Astrocyte (in vitro differentiated cells and primary cell): ENCODE measurements around the gene PCYT1A. TPM values are rescaled to one million over a fixed set of nuclear protein-coding genes. Genes with fewer than 3 reads are reported as not detected.

Experiments used
- DNase-seq: peaks from one replicate; pipeline ENCODE4 v3.0.0-alpha.2; 2010; ENCODE audit warnings: low read depth
- FAIRE-seq: peaks from 2 replicates; lab custom pipeline; 2011; peaks lifted over from hg19 to GRCh38; lab: Jason Lieb, UNC
- H2AFZ ChIP-seq: 2 replicates; pipeline ENCODE4 v1.6.0; 2012; ENCODE audit warnings: low read depth, low read length, inconsistent platforms
- H3K27ac ChIP-seq: 2 replicates; pipeline ENCODE4 v1.5.1; 2011; ENCODE audit warnings: low read depth, low read length, inconsistent platforms
- H3K27me3 ChIP-seq: 2 replicates; pipeline ENCODE4 v1.6.0; 2011; ENCODE audit warnings: low read length, inconsistent platforms; ENCODE audit not compliant: insufficient read depth
- H3K36me3 ChIP-seq: 2 replicates; pipeline ENCODE4 v1.5.1; 2011; ENCODE audit warnings: low read length, inconsistent platforms; ENCODE audit not compliant: insufficient read depth
- H3K4me1 ChIP-seq: 2 replicates; pipeline ENCODE4 v1.5.1; 2011; ENCODE audit warnings: low read length, inconsistent platforms; ENCODE audit not compliant: insufficient read depth
- H3K4me2 ChIP-seq: 2 replicates; pipeline ENCODE4 v1.6.0; 2012; ENCODE audit warnings: low read length, inconsistent platforms
- H3K4me3 ChIP-seq: 2 replicates; pipeline ENCODE4 v1.5.1; 2011; ENCODE audit warnings: low read depth, mild to moderate bottlenecking, low read length, inconsistent platforms; ENCODE audit not compliant: insufficient read depth
- H3K79me2 ChIP-seq: 2 replicates; pipeline ENCODE4 v1.6.0; 2012; ENCODE audit warnings: mild to moderate bottlenecking, low read length, inconsistent platforms; ENCODE audit not compliant: insufficient read depth
- H3K9ac ChIP-seq: 2 replicates; pipeline ENCODE4 v1.6.0; 2012; ENCODE audit warnings: mild to moderate bottlenecking, low read length, inconsistent platforms
- H3K9me3 ChIP-seq: 2 replicates; pipeline ENCODE4 v1.5.1; 2012; ENCODE audit warnings: low read depth, mild to moderate bottlenecking, low read length, inconsistent platforms; ENCODE audit not compliant: insufficient read depth
- H4K20me1 ChIP-seq: 2 replicates; pipeline ENCODE4 v1.6.0; 2012; ENCODE audit warnings: low read length, inconsistent platforms; ENCODE audit not compliant: insufficient read depth
- H3K27ac Mint-ChIP-seq: one replicate; pipeline ENCODE4 v1.8.0; 2021; ENCODE audit warnings: mild to moderate bottlenecking, mixed read lengths; ENCODE audit not compliant: unreplicated experiment
- H3K27me3 Mint-ChIP-seq: one replicate; pipeline ENCODE4 v1.8.0; 2021; ENCODE audit warnings: low read depth, mixed read lengths; ENCODE audit not compliant: unreplicated experiment
- H3K36me3 Mint-ChIP-seq: one replicate; pipeline ENCODE4 v1.8.0; 2021; ENCODE audit warnings: low read depth, mixed read lengths; ENCODE audit not compliant: unreplicated experiment
- H3K4me1 Mint-ChIP-seq: one replicate; pipeline ENCODE4 v1.8.0; 2021; ENCODE audit warnings: low read depth, mixed read lengths; ENCODE audit not compliant: unreplicated experiment
- H3K4me3 Mint-ChIP-seq: one replicate; pipeline ENCODE4 v1.8.0; 2021; ENCODE audit warnings: mild to moderate bottlenecking, moderate library complexity, mixed read lengths; ENCODE audit not compliant: unreplicated experiment
- H3K9me3 Mint-ChIP-seq: one replicate; pipeline ENCODE4 v1.8.0; 2021; ENCODE audit warnings: mild to moderate bottlenecking, mixed read lengths; ENCODE audit not compliant: unreplicated experiment
- CTCF ChIP-seq: IDR thresholded peaks from 2 replicates; pipeline ENCODE4 v1.5.1; 2011; ENCODE audit warnings: low read depth, mild to moderate bottlenecking, inconsistent platforms, low read length, moderate library complexity; ENCODE audit not compliant: insufficient read depth
- EZH2 ChIP-seq: IDR thresholded peaks from 2 replicates; pipeline ENCODE4 v1.6.1; 2012; ENCODE audit warnings: mild to moderate bottlenecking, low read length, inconsistent platforms; ENCODE audit not compliant: insufficient read depth
- total RNA-seq: library from RNA; stranded (reverse); gene quantifications from 2 replicates; pipeline ENCODE4 v1.2.1, GENCODE V29; 2021

The PCYT1A gene
- total RNA-seq, 1 donor from 2014 or later, result 92.6 TPM

GRCh38 chr3:196236223-196236622 lies 51.3 kb downstream of the PCYT1A start:
- no peak for DNase-seq

GRCh38 chr3:196235452-196236122 lies 51.9 kb downstream of the PCYT1A start:
- TF ChIP-seq EZH2 (no peak), CTCF (no peak)
- H3K36me3 Mint-ChIP-seq, result peaks cover 24% of the 10 kb centered on the region
- DNase-seq (no peak), FAIRE-seq (no peak)
- no peaks in the 10 kb centered on the region for H3K9me3 Mint-ChIP-seq
- no peak overlapping the region for H3K27ac Mint-ChIP-seq
- no peaks in the 10 kb centered on the region for H3K79me2 ChIP-seq
- H3K27me3 Mint-ChIP-seq, result no peaks in the 10 kb centered on the region
- H3K9me3 ChIP-seq, result no peaks in the 10 kb centered on the region
- no peaks in the 10 kb centered on the region for H3K27me3 ChIP-seq
- H2AFZ ChIP-seq, result no peak overlapping the region
- H3K4me2 ChIP-seq, result no peak overlapping the region
- no peak overlapping the region for H3K4me3 ChIP-seq
- no peak overlapping the region for H3K9ac ChIP-seq
- peaks cover 11% of the 10 kb centered on the region for H3K4me1 Mint-ChIP-seq
- no peaks in the 10 kb centered on the region for H3K4me1 ChIP-seq
- no peak overlapping the region for H3K4me3 Mint-ChIP-seq
- H4K20me1 ChIP-seq, result peaks cover 10% of the 10 kb centered on the region
- H3K27ac ChIP-seq, result no peak overlapping the region
- peaks cover 20% of the 10 kb centered on the region for H3K36me3 ChIP-seq

More at GRCh38 chr3:196236223-196236622, 51.3 kb downstream of the PCYT1A start:
- no peak overlapping the region for H3K4me2 ChIP-seq
- no peak overlapping the region for H3K4me3 ChIP-seq
- no peak for TF ChIP-seq CTCF
- no peak for TF ChIP-seq EZH2
- no peak overlapping the region for H2AFZ ChIP-seq
- no peaks in the 10 kb centered on the region for H3K27me3 ChIP-seq
- Mint-ChIP-seq H3K27ac (no peak overlapping the region), H3K9me3 (no peaks in the 10 kb centered on the region), H3K27me3 (no peaks in the 10 kb centered on the region), H3K36me3 (peaks cover 24% of the 10 kb centered on the region), H3K4me1 (peaks cover 11% of the 10 kb centered on the region), H3K4me3 (no peak overlapping the region)
- H3K36me3 ChIP-seq, result peaks cover 20% of the 10 kb centered on the region
- H3K4me1 ChIP-seq, result no peaks in the 10 kb centered on the region
- H3K27ac ChIP-seq, result no peak overlapping the region
- no peaks in the 10 kb centered on the region for H3K79me2 ChIP-seq
- H4K20me1 ChIP-seq, result peaks cover 10% of the 10 kb centered on the region
- H3K9ac ChIP-seq, result no peak overlapping the region
- no peaks in the 10 kb centered on the region for H3K9me3 ChIP-seq
- FAIRE-seq, result no peak

- FAIRE-seq, result no peak
- Histone ChIP-seq H3K4me2 (no peak overlapping the region), H3K4me1 (no peaks in the 10 kb centered on the region), H3K27ac (no peak overlapping the region), H3K9ac (no peak overlapping the region), H3K79me2 (no peaks in the 10 kb centered on the region), H3K4me3 (no peak overlapping the region), H3K36me3 (peaks cover 12% of the 10 kb centered on the region), H4K20me1 (peaks cover 10% of the 10 kb centered on the region), H3K9me3 (no peaks in the 10 kb centered on the region), H3K27me3 (no peaks in the 10 kb centered on the region), H2AFZ (no peak overlapping the region)
- no peaks in the 10 kb centered on the region for H3K9me3 Mint-ChIP-seq
- no peak overlapping the region for H3K4me3 Mint-ChIP-seq
- H3K27me3 Mint-ChIP-seq, result no peaks in the 10 kb centered on the region
- peaks cover 14% of the 10 kb centered on the region for H3K36me3 Mint-ChIP-seq
- no peak for DNase-seq
- no peak overlapping the region for H3K27ac Mint-ChIP-seq
- TF ChIP-seq CTCF (no peak), EZH2 (no peak)
- H3K4me1 Mint-ChIP-seq, result peaks cover under 1% of the 10 kb centered on the region
Measured at GRCh38 chr3:196232882-196233251, 54.7 kb downstream of the PCYT1A start.
